Left lung (tissue), 10 donors: ENCODE measurements around the gene PKDCC. TPM values are rescaled to one million over a fixed set of nuclear protein-coding genes. Genes with fewer than 3 reads are reported as not detected.

Experiments used
- ATAC-seq: fragments of 200-7000 bp; cut with Tn5 transposase; one replicate; pipeline ENCODE4 v1.9.1; 2020; ENCODE audit warnings: moderate library complexity
- DNase-seq, 4 donors: peaks; one replicate each; pipeline ENCODE4 v3.0.0-alpha.2; 2013 to 2020
- H3K27ac ChIP-seq, 2 donors: fragments of 200-600 bp; sonication (generic) in 1 of 2; one replicate each; pipeline versions ENCODE4 v1.5.0 to v1.8.0; 2020 to 2021
- H3K27me3 ChIP-seq, 2 donors: fragments of 200-600 bp; sonication (generic) in 1 of 2; one replicate each; pipeline versions ENCODE4 v1.5.0 to v1.8.0; 2020 to 2021
- H3K36me3 ChIP-seq, 2 donors: fragments of 200-600 bp; sonication (generic) in 1 of 2; one replicate each; pipeline versions ENCODE4 v1.5.0 to v1.8.0; 2020 to 2021
- H3K4me1 ChIP-seq, 2 donors: fragments of 200-600 bp; one replicate each; pipeline ENCODE4 v1.8.0; 2021
- H3K4me3 ChIP-seq, 2 donors: fragments of 200-600 bp; sonication (generic) in 1 of 2; one replicate each; pipeline versions ENCODE4 v1.5.0 to v1.8.0; 2020 to 2021; ENCODE audit warnings: mild to moderate bottlenecking in 1 of 2
- H3K9me3 ChIP-seq, 2 donors: fragments of 200-600 bp; sonication (generic) in 1 of 2; one replicate each; pipeline versions ENCODE4 v1.5.0 to v1.8.0; 2020 to 2021
- CTCF ChIP-seq, 2 donors: fragments of 200-600 bp; sonication (generic) in 1 of 2; IDR thresholded peaks; one replicate each; pipeline versions ENCODE4 v1.5.0 to v1.8.0; 2021; ENCODE audit warnings: antibody characterized with exemption in 2 of 2
- intact Hi-C, 2 donors: fragments of 100-400 bp; cut with DNase I; formaldehyde crosslinking; loops; one replicate each; pipeline versions ENCODE4 v1.11.2 to v1.14.2; 2022
- polyA plus RNA-seq, 6 donors: library from polyadenylated mRNA; unstranded; fragments of 120-200 nt; gene quantifications; one replicate each; pipeline ENCODE4 v1.2.1, GENCODE V29; 2013; ENCODE audit not compliant: insufficient read length in 6 of 6
- total RNA-seq, 2 donors: library from RNA; stranded (reverse); fragmentation: NEBNext Ultra II Directional; extraction: Animal tissue kit (Norgen Biotek cat#: 25700); gene quantifications; one replicate each; pipeline ENCODE4 v1.2.1, GENCODE V29; 2021
- donor health status: DM: no; HTN: yes; CAD: no.
- donor health status: DM: no; HTN: no; CAD: no.

Gene PKDCC
- total and polyA plus RNA-seq, 8 donors = 63.1 to 224 (median 129) TPM

GRCh38 chr2:41999592-42000281, 48.1 kb upstream of the PKDCC start:
- no peak overlapping the region for H3K27ac ChIP-seq
- no peaks in the 10 kb centered on the region for H3K27me3 ChIP-seq
- intact Hi-C loops = no loop called here
- H3K4me3 ChIP-seq = no peak overlapping the region
- H3K9me3 ChIP-seq = peaks cover 0 to 11% of the 10 kb centered on the region in 2 donors
- DNase-seq (no peak), ATAC-seq (no peak)
- no peaks in the 10 kb centered on the region for H3K4me1 ChIP-seq
- H3K36me3 ChIP-seq = no peaks in the 10 kb centered on the region
- TF ChIP-seq CTCF (IDR thresholded peaks at IDR 0.05) = no peak

- no peak for TF ChIP-seq CTCF (IDR thresholded peaks at IDR 0.05)
- Histone ChIP-seq H3K4me3 (no peak overlapping the region), H3K9me3 (peaks cover 0 to 15% of the 10 kb centered on the region in 2 donors), H3K27ac (no peak overlapping the region), H3K4me1 (no peaks in the 10 kb centered on the region), H3K36me3 (no peaks in the 10 kb centered on the region), H3K27me3 (no peaks in the 10 kb centered on the region)
- intact Hi-C loops = no loop called here
- DNase-seq (no peak), ATAC-seq (no peak)
These were observed 46.1 kb upstream of the PKDCC start for GRCh38 chr2:42001711-42002201.

GRCh38 chr2:42007551-42007950, 40.3 kb upstream of the PKDCC start:
- ATAC-seq (no peak), DNase-seq (no peak)
- no peaks in the 10 kb centered on the region for H3K36me3 ChIP-seq
- H3K27ac ChIP-seq = no peak overlapping the region
- H3K4me1 ChIP-seq = no peaks in the 10 kb centered on the region
- no peaks in the 10 kb centered on the region for H3K27me3 ChIP-seq
- H3K9me3 ChIP-seq = peaks cover 0 to 15% of the 10 kb centered on the region in 2 donors
- no peak for TF ChIP-seq CTCF (IDR thresholded peaks at IDR 0.05)
- no peak overlapping the region for H3K4me3 ChIP-seq
- intact Hi-C loops = no loop called here

- DNase-seq (no peak), ATAC-seq (no peak)
- Histone ChIP-seq H3K27ac (no peak overlapping the region), H3K4me3 (no peak overlapping the region), H3K36me3 (no peaks in the 10 kb centered on the region), H3K4me1 (no peaks in the 10 kb centered on the region), H3K27me3 (no peaks in the 10 kb centered on the region), H3K9me3 (peaks cover 0 to 13% of the 10 kb centered on the region in 2 donors)
- no peak for TF ChIP-seq CTCF (IDR thresholded peaks at IDR 0.05)
- intact Hi-C loops = no loop called here
These were observed 39.4 kb upstream of the PKDCC start for GRCh38 chr2:42008241-42008921.
